Measurements from ENCODE around the gene NFYC. TPM values are rescaled to one million over a fixed set of nuclear protein-coding genes. Genes with fewer than 3 reads are reported as not detected.

Gene NFYC
- total RNA-seq, 4 donors from 2014 or later = 31.8 to 63.3 (median 44.0) TPM

DNA sequence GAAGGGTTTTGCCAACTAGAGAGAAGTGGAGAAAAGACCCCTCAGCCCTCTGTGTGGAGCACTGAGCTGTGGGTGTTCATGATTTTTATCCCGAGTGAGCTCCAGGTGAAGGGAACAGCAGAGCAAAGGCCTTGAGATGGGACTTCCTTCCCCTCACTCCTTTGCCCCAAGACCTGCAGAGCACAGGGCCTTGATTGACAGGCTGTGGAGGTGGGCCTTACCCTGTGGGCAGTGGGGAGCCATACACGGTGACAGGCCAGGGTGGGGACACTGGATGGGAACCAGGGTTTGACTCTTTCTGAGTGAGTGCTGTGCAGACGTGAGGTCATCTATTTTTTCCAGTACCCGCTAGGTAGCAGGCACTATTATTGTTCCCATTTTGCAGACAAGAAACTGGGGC is 102.5 kb downstream of the NFYC start:
- Histone ChIP-seq H3K4me3 (no peak overlapping the region), H3K36me3 (no peaks in the 10 kb centered on the region), H3K9me3 (no peaks in the 10 kb centered on the region), H3K27me3 (no peaks in the 10 kb centered on the region), H3K4me1 (peaks cover 5% of the 10 kb centered on the region in 2 donors), H3K27ac (no peak overlapping the region)
- no peak for DNase-seq
- TF ChIP-seq, protein P1, sequence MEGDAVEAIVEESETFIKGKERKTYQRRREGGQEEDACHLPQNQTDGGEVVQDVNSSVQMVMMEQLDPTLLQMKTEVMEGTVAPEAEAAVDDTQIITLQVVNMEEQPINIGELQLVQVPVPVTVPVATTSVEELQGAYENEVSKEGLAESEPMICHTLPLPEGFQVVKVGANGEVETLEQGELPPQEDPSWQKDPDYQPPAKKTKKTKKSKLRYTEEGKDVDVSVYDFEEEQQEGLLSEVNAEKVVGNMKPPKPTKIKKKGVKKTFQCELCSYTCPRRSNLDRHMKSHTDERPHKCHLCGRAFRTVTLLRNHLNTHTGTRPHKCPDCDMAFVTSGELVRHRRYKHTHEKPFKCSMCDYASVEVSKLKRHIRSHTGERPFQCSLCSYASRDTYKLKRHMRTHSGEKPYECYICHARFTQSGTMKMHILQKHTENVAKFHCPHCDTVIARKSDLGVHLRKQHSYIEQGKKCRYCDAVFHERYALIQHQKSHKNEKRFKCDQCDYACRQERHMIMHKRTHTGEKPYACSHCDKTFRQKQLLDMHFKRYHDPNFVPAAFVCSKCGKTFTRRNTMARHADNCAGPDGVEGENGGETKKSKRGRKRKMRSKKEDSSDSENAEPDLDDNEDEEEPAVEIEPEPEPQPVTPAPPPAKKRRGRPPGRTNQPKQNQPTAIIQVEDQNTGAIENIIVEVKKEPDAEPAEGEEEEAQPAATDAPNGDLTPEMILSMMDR (IDR thresholded peaks at IDR 0.05) = no peak
- no peak for TF ChIP-seq POLR2A (IDR thresholded peaks at IDR 0.05)
- intact Hi-C loops (cut with DNase I; ENCODE audit: low total_unique reads) = no loop called here

DNA sequence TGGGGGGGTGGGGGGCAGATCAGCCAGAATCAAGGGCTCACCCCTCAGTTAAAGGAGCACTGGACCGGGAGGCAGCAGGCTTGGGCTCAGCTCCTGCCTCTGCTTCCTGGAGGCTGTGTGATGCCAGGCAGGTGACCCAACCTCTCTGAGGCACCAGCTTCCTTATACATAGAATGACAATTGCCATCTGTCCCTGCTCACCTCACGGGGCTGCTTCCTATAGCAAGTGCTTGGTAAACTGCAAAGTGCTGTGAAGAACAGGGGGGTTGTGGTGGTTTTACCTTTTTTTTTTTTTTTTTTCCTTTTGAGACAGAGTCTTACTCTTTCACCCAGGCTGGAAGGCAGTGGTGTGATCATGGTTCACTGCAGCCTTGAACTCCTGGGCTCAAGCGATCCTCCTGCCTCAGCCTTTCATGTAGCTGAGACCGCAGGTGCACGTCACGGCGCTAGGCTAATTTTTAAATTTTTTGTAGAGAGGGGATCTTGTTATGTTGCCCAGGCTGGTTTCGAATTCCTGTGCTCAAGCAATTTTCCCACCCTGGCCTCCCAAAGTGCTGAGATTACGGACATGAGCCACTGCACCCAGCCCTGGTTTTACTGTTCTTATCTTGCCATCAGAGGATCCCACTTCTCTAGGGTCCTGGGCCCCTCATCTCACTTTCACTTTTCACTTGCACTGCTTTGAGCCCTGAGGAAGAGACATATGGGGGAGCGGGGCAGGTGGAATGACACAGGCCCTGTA is 103.6 kb downstream of the NFYC start:
- H3K4me3 ChIP-seq = no peak overlapping the region
- DNase-seq = no peak
- TF ChIP-seq, protein P1 (IDR thresholded peaks at IDR 0.05) = no peak
- TF ChIP-seq POLR2A (IDR thresholded peaks at IDR 0.05) = no peak
- intact Hi-C loops (cut with DNase I; ENCODE audit: low total_unique reads) = no loop called here
- H3K27me3 ChIP-seq = no peaks in the 10 kb centered on the region
- H3K4me1 ChIP-seq = peaks cover 12 to 15% of the 10 kb centered on the region in 2 donors
- H3K9me3 ChIP-seq = no peaks in the 10 kb centered on the region
- no peaks in the 10 kb centered on the region for H3K36me3 ChIP-seq
- peak overlapping the region; percentile 66 to 80 for H3K27ac ChIP-seq

DNA sequence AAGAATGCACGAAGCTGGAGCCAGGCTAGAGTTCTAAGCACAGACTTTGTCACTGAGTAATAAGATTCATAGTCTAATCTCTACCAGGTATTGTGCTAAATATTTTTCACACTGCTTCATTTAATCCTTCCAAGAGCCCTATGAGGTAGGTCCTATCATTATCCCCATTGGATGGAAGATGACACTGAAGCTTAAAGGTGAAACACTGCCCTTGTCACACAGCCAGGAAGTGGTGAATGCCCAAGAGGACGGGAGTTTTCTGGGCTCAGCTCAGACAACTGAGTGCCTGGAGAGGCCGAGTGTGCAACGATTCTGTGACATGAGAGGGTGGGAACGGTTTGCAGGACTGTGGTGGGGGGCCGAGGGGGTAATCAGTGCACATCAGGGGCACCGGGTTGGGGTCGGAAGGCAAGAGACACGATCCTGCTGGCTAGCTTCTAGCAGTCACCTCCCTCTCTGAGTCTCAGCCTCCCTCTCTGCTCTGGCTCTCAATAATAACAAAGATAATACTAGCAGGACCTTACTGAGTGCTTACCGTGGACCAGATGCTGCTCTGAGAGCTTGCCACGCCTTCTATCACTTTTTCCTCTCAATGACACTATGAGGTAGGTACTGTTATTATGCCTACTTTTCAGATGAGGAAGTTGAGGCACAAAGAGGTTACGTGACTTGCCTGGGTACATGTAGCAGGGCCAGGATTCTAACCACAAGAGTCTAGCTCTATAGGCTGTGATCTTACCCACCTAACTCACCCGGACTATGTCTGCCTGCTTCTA is 104.5 kb downstream of the NFYC start:
- Histone ChIP-seq H3K9me3 (no peaks in the 10 kb centered on the region), H3K4me3 (no peak overlapping the region), H3K4me1 (peaks cover 13 to 21% of the 10 kb centered on the region in 2 donors), H3K27me3 (no peaks in the 10 kb centered on the region), H3K27ac (peak overlapping the region; percentile 66 to 80), H3K36me3 (no peaks in the 10 kb centered on the region)
- TF ChIP-seq, protein P1 (IDR thresholded peaks at IDR 0.05) = no peak
- TF ChIP-seq POLR2A (IDR thresholded peaks at IDR 0.05) = no peak
- intact Hi-C loops (cut with DNase I; ENCODE audit: low total_unique reads) = no loop called here
- no peak for DNase-seq

GRCh38 chr1:40796939-40797667 is 105.6 kb downstream of the NFYC start:
- H3K27me3 ChIP-seq = no peaks in the 10 kb centered on the region
- peak overlapping the region; percentile 80 to 88 for H3K27ac ChIP-seq
- peaks cover 13 to 29% of the 10 kb centered on the region in 2 donors for H3K4me1 ChIP-seq
- H3K36me3 ChIP-seq = no peaks in the 10 kb centered on the region
- no peak overlapping the region for H3K4me3 ChIP-seq
- DNase-seq = peak in 1 of 2 donors; percentile 45
- intact Hi-C loops (cut with DNase I; ENCODE audit: low total_unique reads) = no loop called here
- TF ChIP-seq POLR2A (IDR thresholded peaks at IDR 0.05) = no peak
- TF ChIP-seq, protein P1 (IDR thresholded peaks at IDR 0.05) = no peak
- H3K9me3 ChIP-seq = no peaks in the 10 kb centered on the region

Measured in uterus (tissue), 4 donors.